ENCODE measurements around the gene TMEM238L. TPM values are rescaled to one million over a fixed set of nuclear protein-coding genes. Genes with fewer than 3 reads are reported as not detected.

TMEM238L gene
- total RNA-seq, 4 donors from 2014 or later, result 0.23 to 7.0 (median 3.1) TPM

DNA sequence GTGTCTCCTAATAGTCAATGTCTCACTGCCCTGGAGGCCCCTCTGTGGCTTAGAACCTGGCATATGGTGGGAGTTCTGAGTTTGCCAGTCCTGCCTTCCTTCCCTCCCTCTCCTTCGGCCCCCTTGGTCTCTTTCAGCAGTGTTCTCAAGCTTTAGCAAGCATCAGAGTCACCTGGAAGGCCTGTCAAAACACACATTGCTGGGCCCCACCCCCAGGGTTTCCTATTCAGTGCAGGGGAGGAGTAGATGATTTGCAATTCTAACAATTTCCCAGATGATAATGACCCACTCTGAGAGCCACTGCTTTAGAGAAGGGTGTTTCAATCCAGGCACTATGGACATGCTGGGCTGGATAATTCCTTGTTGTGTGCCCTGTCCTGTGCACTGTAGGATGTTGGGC lies 47.7 kb downstream of the TMEM238L start:
- no peak for TF ChIP-seq POLR2A (IDR thresholded peaks at IDR 0.05)
- TF ChIP-seq, protein P1, sequence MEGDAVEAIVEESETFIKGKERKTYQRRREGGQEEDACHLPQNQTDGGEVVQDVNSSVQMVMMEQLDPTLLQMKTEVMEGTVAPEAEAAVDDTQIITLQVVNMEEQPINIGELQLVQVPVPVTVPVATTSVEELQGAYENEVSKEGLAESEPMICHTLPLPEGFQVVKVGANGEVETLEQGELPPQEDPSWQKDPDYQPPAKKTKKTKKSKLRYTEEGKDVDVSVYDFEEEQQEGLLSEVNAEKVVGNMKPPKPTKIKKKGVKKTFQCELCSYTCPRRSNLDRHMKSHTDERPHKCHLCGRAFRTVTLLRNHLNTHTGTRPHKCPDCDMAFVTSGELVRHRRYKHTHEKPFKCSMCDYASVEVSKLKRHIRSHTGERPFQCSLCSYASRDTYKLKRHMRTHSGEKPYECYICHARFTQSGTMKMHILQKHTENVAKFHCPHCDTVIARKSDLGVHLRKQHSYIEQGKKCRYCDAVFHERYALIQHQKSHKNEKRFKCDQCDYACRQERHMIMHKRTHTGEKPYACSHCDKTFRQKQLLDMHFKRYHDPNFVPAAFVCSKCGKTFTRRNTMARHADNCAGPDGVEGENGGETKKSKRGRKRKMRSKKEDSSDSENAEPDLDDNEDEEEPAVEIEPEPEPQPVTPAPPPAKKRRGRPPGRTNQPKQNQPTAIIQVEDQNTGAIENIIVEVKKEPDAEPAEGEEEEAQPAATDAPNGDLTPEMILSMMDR (IDR thresholded peaks at IDR 0.05), result no peak
- intact Hi-C loops (cut with DNase I; ENCODE audit: low total_unique reads), result loop anchor here (5.0 kb wide), 1 partner anchor 81 kb away; the partner anchor contains the start of gene PIRT
- H3K4me3 ChIP-seq (ENCODE audit: low read depth, poor library complexity, severe bottlenecking), result no peak overlapping the region
- no peak for DNase-seq (ENCODE audit: low spot score in 2 of 2)
- WGBS, 2 donors, result 42 to 72% methylated on average over 1 of the region's 1 CpG

DNA sequence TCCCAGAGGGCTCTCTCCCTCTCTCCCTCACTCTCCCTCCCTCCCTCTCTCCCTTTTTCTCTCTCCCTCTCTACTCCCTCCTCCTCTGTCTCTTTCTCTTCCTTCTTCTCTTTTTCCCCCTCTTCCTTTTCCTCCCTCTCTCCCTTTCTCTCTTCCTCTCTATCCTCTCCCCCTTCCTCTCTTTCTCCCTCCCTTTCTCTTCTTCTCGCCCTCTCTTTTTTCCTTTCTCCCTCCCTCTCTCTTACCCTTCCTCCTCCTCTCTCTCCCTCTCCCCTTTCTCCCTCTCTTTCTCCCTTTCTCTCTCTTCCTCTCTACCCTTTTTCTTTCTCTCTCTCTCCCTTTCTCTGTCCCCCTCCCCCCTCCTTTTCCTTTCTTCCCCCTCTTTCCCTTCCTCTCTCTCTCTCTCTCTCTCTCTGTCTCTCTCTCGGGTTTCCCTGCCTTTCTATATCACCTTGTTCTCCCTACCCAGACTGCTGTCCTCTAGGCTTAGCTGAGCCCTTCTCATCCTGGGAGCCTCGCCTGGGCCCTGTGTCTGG lies 48.2 kb downstream of the TMEM238L start:
- intact Hi-C loops (cut with DNase I; ENCODE audit: low total_unique reads), result loop anchor here (5.0 kb wide), 1 partner anchor 82 kb away; the partner anchor contains the start of gene PIRT

DNA sequence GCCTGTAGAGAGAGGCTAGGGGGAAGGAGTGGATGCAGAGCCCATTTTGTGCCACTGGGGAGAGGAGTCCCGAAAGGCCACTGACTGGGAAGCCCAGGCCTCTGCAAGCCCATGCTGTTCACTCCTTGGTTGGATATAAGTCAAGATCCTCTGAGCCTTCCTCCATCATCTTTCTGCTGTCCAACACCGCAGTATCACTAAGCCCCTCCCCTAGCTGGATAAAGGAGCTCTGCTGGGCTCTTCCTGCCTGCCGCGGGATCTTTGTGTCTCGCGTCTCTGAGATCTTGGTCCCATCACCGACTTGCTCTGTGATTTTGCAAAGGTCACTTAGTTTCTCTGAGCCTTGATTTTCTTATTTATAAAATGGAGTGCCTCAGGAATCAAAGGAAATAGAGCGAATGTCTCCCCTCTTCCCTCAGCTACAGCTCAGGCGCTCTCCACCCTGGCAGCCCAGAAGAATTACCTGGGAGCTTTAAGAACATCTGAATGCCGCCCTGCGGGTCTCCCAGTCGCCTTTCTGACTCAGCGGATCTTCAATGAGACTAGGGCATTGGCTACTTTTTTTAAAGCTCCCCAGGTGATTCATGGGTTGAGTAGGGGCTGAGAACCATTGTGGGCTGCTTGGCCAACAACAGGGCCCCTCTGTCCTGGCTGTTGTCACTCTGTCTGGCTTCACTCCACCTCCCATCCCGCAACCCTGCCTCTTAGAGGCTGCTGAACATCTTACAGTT lies 48.9 kb downstream of the TMEM238L start:
- TF ChIP-seq, protein P1 (IDR thresholded peaks at IDR 0.05), result no peak
- no peak for TF ChIP-seq POLR2A (IDR thresholded peaks at IDR 0.05)
- 69 to 71% methylated on average over 14 of the region's 14 CpGs for WGBS, 2 donors
- no peak for DNase-seq (ENCODE audit: low spot score in 2 of 2)
- no peak overlapping the region for H3K4me3 ChIP-seq (ENCODE audit: low read depth, poor library complexity, severe bottlenecking)
- intact Hi-C loops (cut with DNase I; ENCODE audit: low total_unique reads), result loop anchor here (5.0 kb wide), 1 partner anchor 82 kb away; the partner anchor contains the start of gene PIRT

More for the DNA sequence above, 48.2 kb downstream of the TMEM238L start:
- TF ChIP-seq, protein P1 (IDR thresholded peaks at IDR 0.05), result no peak
- TF ChIP-seq POLR2A (IDR thresholded peaks at IDR 0.05), result no peak
- DNase-seq (ENCODE audit: low spot score in 2 of 2), result no peak
- no peak overlapping the region for H3K4me3 ChIP-seq (ENCODE audit: low read depth, poor library complexity, severe bottlenecking)
- 86 to 91% methylated on average over 3 of the region's 3 CpGs for WGBS, 2 donors

DNA sequence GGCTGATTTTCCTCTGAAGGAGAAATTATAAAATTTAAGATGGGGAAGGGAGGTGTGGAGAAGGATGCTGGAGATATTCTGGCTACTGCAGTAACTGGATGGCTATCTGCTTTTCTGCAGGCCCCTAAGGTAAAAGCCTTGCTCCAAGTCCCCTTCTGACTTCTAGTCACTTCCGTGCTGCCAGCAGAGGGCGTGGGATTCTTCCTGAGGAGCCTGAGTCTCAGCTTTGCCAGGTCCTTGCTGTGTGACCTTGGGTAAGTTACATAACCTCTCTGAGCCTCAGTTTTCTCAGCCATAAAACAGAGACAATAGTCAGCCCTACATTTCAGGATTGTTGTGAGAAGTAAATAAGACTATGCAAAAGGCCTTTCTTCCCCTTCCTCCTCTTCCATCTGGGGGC lies 49.8 kb downstream of the TMEM238L start:
- TF ChIP-seq, protein P1 (IDR thresholded peaks at IDR 0.05), result no peak
- no peak for TF ChIP-seq POLR2A (IDR thresholded peaks at IDR 0.05)
- DNase-seq (ENCODE audit: low spot score in 2 of 2), result no peak
- WGBS, 2 donors, result 50 to 64% methylated on average over 2 of the region's 2 CpGs
- H3K4me3 ChIP-seq (ENCODE audit: low read depth, poor library complexity, severe bottlenecking), result no peak overlapping the region
- intact Hi-C loops (cut with DNase I; ENCODE audit: low total_unique reads), result no loop called here

DNA sequence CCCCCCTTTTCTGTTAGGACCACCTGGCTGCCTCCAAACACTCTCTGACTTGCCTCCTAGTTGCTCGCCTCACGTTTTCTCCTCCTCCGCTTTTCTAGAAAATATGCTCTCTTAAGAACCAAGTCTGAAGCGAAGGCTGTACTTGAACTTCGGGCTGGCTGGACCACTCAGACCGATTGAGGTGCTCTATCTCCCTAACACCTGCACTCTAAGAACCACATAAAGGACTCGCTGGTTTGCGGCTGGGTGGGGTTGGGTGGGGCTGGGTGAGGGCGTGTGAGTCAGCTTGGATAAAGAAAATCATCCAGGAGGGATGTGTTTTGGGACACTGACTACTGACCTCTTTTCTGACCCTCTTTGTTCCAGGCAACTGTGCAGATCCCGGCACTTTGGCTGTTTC lies 51.2 kb downstream of the TMEM238L start:
- no peak overlapping the region for H3K4me3 ChIP-seq (ENCODE audit: low read depth, poor library complexity, severe bottlenecking)
- intact Hi-C loops (cut with DNase I; ENCODE audit: low total_unique reads), result no loop called here
- DNase-seq (ENCODE audit: low spot score in 2 of 2), result no peak
- TF ChIP-seq POLR2A (IDR thresholded peaks at IDR 0.05), result no peak
- TF ChIP-seq, protein P1 (IDR thresholded peaks at IDR 0.05), result no peak
- 74 to 76% methylated on average over 10 of the region's 10 CpGs for WGBS, 2 donors

Measured in lower leg skin (tissue), 4 donors.